Lower lobe of right lung (tissue), 2 donors: ENCODE measurements around the gene GRAMD1B. TPM values are rescaled to one million over a fixed set of nuclear protein-coding genes. Genes with fewer than 3 reads are reported as not detected.

Source experiments
- ATAC-seq, 2 donors: fragments of 200-7000 bp; cut with Tn5 transposase; one replicate each; pipeline ENCODE4 v1.9.1; 2020 to 2022; ENCODE audit warnings: mild to moderate bottlenecking in 2 of 2, moderate library complexity in 2 of 2
- DNase-seq: peaks from one replicate; pipeline ENCODE4 v3.0.0-alpha.2; 2020
- H3K27ac ChIP-seq: fragments of 200-600 bp; one replicate; pipeline ENCODE4 v1.8.0; 2022
- H3K27me3 ChIP-seq: fragments of 200-600 bp; one replicate; pipeline ENCODE4 v1.8.0; 2022; ENCODE audit warnings: low read depth
- H3K36me3 ChIP-seq: fragments of 200-600 bp; one replicate; pipeline ENCODE4 v1.8.0; 2022; ENCODE audit warnings: mild to moderate bottlenecking
- H3K4me1 ChIP-seq: fragments of 200-600 bp; one replicate; pipeline ENCODE4 v1.8.0; 2022
- H3K4me3 ChIP-seq: fragments of 200-600 bp; one replicate; pipeline ENCODE4 v1.8.0; 2022; ENCODE audit warnings: mild to moderate bottlenecking
- H3K9me3 ChIP-seq: fragments of 200-600 bp; one replicate; pipeline ENCODE4 v1.8.0; 2022
- CTCF ChIP-seq: fragments of 200-600 bp; IDR thresholded peaks from one replicate; pipeline ENCODE4 v1.8.0; 2022; ENCODE audit warnings: antibody characterized with exemption, mild to moderate bottlenecking
- intact Hi-C: fragments of 100-400 bp; cut with DNase I; formaldehyde crosslinking; loops from one replicate; pipeline ENCODE4 v1.11.0; 2022
- total RNA-seq: library from RNA; stranded (reverse); fragmentation: NEBNext Ultra II Directional; extraction: Animal tissue kit (Norgen Biotek cat#: 25700); gene quantifications from one replicate; pipeline ENCODE4 v1.2.1, GENCODE V29; 2021
- donor health status: DM: no; HTN: yes; CAD: no; lungs with severe emphysema.

GRAMD1B gene
- total RNA-seq, 1 donor from 2014 or later: 9.9 TPM

DNA sequence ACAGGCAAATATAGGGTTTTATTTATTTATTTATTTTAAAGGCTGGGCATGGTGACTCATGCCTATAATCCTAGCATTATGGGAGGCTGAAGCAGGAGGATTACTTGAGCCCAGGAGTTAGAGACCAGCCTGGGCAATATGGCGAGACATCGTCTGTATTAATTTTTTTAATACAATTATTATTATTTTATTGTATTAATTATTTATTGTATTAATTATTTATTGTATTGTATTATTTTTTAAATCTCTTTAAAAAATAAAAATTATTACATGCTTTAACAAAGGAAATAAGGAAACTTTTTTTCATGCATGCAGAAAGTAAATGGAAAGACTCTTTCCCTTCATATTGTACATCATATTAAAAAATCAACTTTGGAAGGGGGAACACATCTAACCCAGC is 220.8 kb downstream of the GRAMD1B start:
- TF ChIP-seq CTCF: no peak
- intact Hi-C loops: no loop called here
- H3K36me3 ChIP-seq: no peaks in the 10 kb centered on the region
- peaks cover 17% of the 10 kb centered on the region for H3K4me1 ChIP-seq
- ATAC-seq: no peak
- H3K9me3 ChIP-seq: no peaks in the 10 kb centered on the region
- peaks cover 58% of the 10 kb centered on the region for H3K27me3 ChIP-seq
- H3K4me3 ChIP-seq: no peak overlapping the region
- DNase-seq: no peak
- no peak overlapping the region for H3K27ac ChIP-seq

DNA sequence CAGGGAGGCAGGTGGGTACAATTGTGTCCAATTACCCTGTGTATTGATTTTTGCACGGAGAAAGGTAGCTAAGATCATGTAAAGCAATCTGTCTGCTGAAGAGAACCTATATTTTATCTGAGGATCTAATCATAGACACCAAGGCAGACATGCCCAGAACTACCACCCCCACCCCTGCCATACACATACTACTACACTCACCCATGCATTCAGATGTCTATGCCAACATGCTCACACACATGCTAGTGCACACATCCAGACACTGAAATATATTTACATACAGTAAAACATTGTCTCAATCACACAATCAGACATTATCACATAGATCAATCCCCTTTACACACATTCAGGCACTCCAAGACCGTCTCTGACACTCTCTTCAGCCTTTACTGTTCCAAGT is 222.5 kb downstream of the GRAMD1B start:
- H3K4me1 ChIP-seq: peaks cover 17% of the 10 kb centered on the region

GRCh38 chr11:123653483-123653826 is 223.4 kb downstream of the GRAMD1B start:
- Histone ChIP-seq H3K36me3 (no peaks in the 10 kb centered on the region), H3K27ac (no peak overlapping the region), H3K4me1 (peaks cover 17% of the 10 kb centered on the region), H3K27me3 (peaks cover 58% of the 10 kb centered on the region), H3K4me3 (peak overlapping the region; percentile 66), H3K9me3 (no peaks in the 10 kb centered on the region)
- no peak for ATAC-seq
- no peak for DNase-seq
- intact Hi-C loops: no loop called here
- TF ChIP-seq CTCF: no peak

More for the DNA sequence above, 222.5 kb downstream of the GRAMD1B start:
- no peak overlapping the region for H3K27ac ChIP-seq
- DNase-seq (no peak), ATAC-seq (no peak)
- H3K4me3 ChIP-seq: no peak overlapping the region
- peaks cover 58% of the 10 kb centered on the region for H3K27me3 ChIP-seq
- no peaks in the 10 kb centered on the region for H3K9me3 ChIP-seq
- no peaks in the 10 kb centered on the region for H3K36me3 ChIP-seq
- TF ChIP-seq CTCF: no peak
- intact Hi-C loops: no loop called here

DNA sequence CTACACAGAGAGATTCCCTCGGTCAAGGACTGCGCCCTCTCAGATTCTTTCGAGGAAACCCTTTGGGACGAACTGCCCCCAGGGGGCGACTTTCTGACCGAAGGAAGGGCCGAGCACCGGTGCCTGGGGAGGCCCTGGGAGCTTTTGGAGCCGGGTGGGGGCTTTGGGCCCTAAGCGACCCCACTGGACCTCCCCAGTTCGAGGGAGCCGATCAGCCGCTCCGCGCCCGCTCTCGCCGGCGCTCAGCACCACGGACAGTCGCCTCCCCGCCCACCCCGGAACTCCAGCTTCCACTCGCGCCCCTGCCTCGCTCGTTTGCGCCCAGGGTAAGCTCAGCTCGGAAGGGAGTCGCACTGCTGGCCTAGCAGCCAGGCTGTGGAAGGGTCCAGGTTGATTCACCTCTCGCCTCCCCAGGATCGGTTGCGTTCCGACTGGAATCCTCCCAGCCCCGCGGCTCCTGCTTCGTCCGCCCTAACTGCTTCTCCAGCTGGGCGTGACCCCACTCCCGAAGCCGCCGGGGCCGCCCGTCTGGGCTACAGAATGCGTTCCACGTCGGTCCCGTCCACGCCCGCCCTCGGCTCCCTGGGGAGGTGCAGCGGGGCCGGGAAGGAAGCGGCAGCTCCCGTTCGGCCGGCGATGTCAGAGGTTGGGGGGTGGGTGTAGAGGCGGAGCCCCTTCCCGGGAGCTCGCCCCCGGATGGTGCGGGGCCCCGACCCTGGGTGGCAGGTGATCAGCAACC is 223.9 kb downstream of the GRAMD1B start:
- peak; percentile 54 for DNase-seq
- no peak for TF ChIP-seq CTCF
- no peaks in the 10 kb centered on the region for H3K36me3 ChIP-seq
- peak overlapping the region; percentile 66 for H3K4me3 ChIP-seq
- no peak overlapping the region for H3K27ac ChIP-seq
- intact Hi-C loops: no loop called here
- peaks cover 59% of the 10 kb centered on the region for H3K27me3 ChIP-seq
- peak; percentile 80 to 82 for ATAC-seq
- H3K9me3 ChIP-seq: no peaks in the 10 kb centered on the region
- H3K4me1 ChIP-seq: peaks cover 17% of the 10 kb centered on the region

DNA sequence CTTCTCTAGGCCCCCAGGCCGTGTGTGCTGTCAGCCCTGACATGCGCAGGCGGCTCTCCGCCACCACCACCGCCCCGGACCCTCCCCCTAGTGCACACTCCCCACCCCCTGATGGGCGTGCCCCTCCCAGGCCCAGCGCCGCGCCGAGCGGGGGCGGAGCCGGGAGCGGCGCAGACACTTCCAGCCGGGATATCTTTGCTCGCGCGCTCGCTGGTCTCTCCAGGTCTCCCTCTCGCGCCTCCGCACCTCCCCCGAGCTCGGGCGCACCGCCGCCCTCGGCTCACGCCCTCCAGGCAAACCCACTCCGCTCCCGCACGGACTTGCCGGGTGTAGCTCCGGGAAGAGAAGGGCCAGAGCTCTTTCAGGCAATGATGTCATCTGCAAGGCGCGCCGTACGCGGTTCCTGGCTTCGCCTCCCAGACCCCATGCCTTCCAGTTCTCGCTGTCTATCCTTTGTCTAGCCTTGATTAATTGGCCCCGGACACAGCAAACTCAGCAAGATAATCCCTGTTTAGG is 224.6 kb downstream of the GRAMD1B start, which contains the start of gene SCN3B:
Gene SCN3B, minus strand, starts transcription at position 59 of the 516 bp plus-strand sequence. CDS start 823 bp downstream, outside the sequence.
- DNase-seq: peak; percentile 58
- peak within 1 kb of the TSS; percentile 66 for H3K4me3 ChIP-seq
- intact Hi-C loops: no loop called here
- peaks cover 59% of the 10 kb centered on the region for H3K27me3 ChIP-seq
- no peak within 1 kb of the TSS for H3K27ac ChIP-seq
- TF ChIP-seq CTCF: no peak
- no peaks in the 10 kb centered on the region for H3K36me3 ChIP-seq
- no peaks in the 10 kb centered on the region for H3K9me3 ChIP-seq
- H3K4me1 ChIP-seq: peaks cover 17% of the 10 kb centered on the region
- ATAC-seq: peak; percentile 95
